Progenitor cell of endocrine pancreas (in vitro differentiated cells): ENCODE measurements around the gene PLEKHG5. TPM values are rescaled to one million over a fixed set of nuclear protein-coding genes. Genes with fewer than 3 reads are reported as not detected.

Experiments used
- DNase-seq: peaks from one replicate; pipeline ENCODE4 v3.0.0; 2021; ENCODE audit warnings: low spot score; ENCODE audit not compliant: unreplicated experiment
- H3K27ac Mint-ChIP-seq: 2 replicates; pipeline ENCODE4 v1.8.0; 2021; ENCODE audit warnings: mild to moderate bottlenecking, moderate library complexity, mixed read lengths
- H3K27me3 Mint-ChIP-seq: 2 replicates; pipeline ENCODE4 v1.8.0; 2021; ENCODE audit warnings: mixed read lengths
- H3K36me3 Mint-ChIP-seq: 2 replicates; pipeline ENCODE4 v1.8.0; 2022; ENCODE audit warnings: mixed read lengths; ENCODE audit not compliant: insufficient read depth
- H3K4me1 Mint-ChIP-seq: 2 replicates; pipeline ENCODE4 v1.8.0; 2021; ENCODE audit warnings: low read depth, mixed read lengths
- H3K4me3 Mint-ChIP-seq: 2 replicates; pipeline ENCODE4 v1.8.0; 2021; ENCODE audit warnings: low read depth, mild to moderate bottlenecking, moderate library complexity, mixed read lengths
- H3K9me3 Mint-ChIP-seq: 2 replicates; pipeline ENCODE4 v1.8.0; 2021; ENCODE audit warnings: low read depth, mixed read lengths
- CTCF ChIP-seq: fragments of 200-600 bp; sonication (generic); IDR thresholded peaks from one replicate; pipeline ENCODE4 v1.5.0; 2021; ENCODE audit warnings: antibody characterized with exemption, mild to moderate bottlenecking; ENCODE audit not compliant: unreplicated experiment
- total RNA-seq: library from RNA; stranded (reverse); gene quantifications from 2 replicates; pipeline ENCODE4 v1.2.1, GENCODE V29; 2021

Gene PLEKHG5
- total RNA-seq, 1 donor from 2014 or later = 77.0 TPM

DNA sequence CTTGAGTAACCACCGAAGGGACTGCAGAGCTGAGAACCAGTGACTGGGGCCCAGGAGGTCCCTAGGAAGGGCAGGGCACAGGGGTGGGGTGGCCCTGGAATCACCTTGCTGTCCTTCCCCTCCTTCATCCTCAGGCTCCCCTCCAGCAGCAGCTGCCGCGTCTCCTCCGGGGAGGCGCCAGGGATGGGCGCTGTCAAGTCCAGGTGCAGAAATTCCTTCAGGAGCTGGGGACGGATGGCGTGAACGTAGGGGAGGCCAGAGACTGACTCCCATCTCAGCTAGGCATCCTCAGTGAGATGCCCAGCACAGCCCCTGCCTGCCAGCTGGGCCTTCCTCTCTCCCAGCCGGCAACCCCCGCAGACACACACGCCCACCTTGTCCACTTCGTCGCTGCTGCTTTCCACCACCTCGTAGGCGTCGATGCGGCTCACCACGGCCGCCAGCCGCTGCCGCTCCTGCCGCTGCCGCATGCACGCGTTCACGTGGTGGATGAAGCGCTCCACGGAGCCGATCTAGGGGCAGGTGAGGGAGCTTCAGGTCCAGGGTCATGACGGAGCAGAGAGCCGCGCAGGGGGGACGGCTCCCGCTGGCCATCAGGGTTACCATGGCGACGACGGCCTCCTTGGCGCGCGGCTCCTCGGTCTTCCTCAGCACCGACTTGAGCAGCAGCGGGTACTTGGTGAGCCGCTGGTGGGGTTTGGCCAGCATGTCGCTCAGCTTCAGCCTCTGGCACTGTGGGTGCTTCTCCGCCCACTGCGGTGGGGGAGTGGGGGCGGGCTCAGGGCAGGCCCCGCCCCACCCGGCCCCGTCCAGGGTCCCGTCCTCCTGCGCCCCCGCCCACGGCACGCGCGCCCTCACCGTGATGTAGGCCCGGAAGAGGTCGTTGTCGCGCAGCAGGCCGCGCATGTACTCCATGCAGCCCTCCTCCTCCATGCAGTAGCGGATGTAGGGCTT, 21.1 kb downstream of the PLEKHG5 start:
- no peak for TF ChIP-seq CTCF
- Mint-ChIP-seq H3K27me3 (no peaks in the 10 kb centered on the region), H3K4me1 (no peaks in the 10 kb centered on the region), H3K36me3 (peaks cover 21% of the 10 kb centered on the region), H3K4me3 (no peak overlapping the region), H3K9me3 (no peaks in the 10 kb centered on the region), H3K27ac (no peak overlapping the region)
- DNase-seq = no peak

DNA sequence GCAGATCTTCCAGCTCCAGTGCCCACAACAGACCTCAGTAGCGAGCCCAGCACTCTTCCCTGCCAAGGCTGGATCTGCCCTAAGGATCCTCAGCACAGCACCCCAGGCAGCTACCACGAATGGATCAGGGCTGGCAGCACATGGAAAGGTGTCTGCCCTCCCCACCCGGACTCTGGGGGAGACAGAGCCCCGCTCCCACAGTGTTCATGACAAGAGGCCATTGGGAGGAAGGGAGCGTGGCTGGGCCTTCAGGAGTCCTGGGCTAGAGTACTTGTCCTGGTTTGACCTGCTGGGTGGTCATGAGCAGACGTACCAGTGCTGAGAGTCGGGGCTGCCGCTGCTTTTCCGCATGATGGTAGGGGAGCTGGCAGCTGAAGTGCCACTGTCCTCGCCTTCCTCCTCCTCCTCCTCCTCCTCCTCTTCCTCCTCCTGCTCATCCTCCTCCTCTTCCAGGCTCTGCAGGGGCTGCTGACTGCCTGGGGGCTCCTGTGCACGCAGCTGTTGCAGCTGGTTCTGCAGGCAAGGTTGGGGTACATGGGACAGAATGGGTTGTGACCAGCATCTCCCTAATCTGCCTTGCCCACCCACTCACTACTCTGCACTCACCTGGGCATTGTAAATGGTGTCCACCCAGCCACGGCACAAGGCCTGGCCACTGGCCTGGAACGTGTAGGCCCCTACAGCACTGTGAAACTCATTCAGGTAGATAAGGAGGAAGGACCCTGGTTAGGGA, 22.6 kb downstream of the PLEKHG5 start:
- H3K27me3 Mint-ChIP-seq = no peaks in the 10 kb centered on the region
- H3K4me3 Mint-ChIP-seq = no peak overlapping the region
- DNase-seq = no peak
- H3K27ac Mint-ChIP-seq = no peak overlapping the region
- H3K4me1 Mint-ChIP-seq = no peaks in the 10 kb centered on the region
- TF ChIP-seq CTCF = no peak
- peaks cover 21% of the 10 kb centered on the region for H3K36me3 Mint-ChIP-seq
- no peaks in the 10 kb centered on the region for H3K9me3 Mint-ChIP-seq

- DNase-seq = no peak
- H3K4me3 Mint-ChIP-seq = no peak overlapping the region
- H3K4me1 Mint-ChIP-seq = no peaks in the 10 kb centered on the region
- no peak for TF ChIP-seq CTCF
- no peak overlapping the region for H3K27ac Mint-ChIP-seq
- no peaks in the 10 kb centered on the region for H3K9me3 Mint-ChIP-seq
- peaks cover 23% of the 10 kb centered on the region for H3K36me3 Mint-ChIP-seq
- H3K27me3 Mint-ChIP-seq = no peaks in the 10 kb centered on the region
Measured at GRCh38 chr1:6467744-6468688, 23.5 kb downstream of the PLEKHG5 start.

GRCh38 chr1:6467224-6467623, 24.2 kb downstream of the PLEKHG5 start:
- no peak for DNase-seq
- H3K4me3 Mint-ChIP-seq = no peak overlapping the region

More at GRCh38 chr1:6467224-6467623, 24.2 kb downstream of the PLEKHG5 start:
- Mint-ChIP-seq H3K4me1 (no peaks in the 10 kb centered on the region), H3K9me3 (no peaks in the 10 kb centered on the region), H3K36me3 (peaks cover 23% of the 10 kb centered on the region), H3K27ac (no peak overlapping the region), H3K27me3 (no peaks in the 10 kb centered on the region)
- no peak for TF ChIP-seq CTCF
